ENCODE measurements around the gene CADM1.

CADM1 gene

DNA sequence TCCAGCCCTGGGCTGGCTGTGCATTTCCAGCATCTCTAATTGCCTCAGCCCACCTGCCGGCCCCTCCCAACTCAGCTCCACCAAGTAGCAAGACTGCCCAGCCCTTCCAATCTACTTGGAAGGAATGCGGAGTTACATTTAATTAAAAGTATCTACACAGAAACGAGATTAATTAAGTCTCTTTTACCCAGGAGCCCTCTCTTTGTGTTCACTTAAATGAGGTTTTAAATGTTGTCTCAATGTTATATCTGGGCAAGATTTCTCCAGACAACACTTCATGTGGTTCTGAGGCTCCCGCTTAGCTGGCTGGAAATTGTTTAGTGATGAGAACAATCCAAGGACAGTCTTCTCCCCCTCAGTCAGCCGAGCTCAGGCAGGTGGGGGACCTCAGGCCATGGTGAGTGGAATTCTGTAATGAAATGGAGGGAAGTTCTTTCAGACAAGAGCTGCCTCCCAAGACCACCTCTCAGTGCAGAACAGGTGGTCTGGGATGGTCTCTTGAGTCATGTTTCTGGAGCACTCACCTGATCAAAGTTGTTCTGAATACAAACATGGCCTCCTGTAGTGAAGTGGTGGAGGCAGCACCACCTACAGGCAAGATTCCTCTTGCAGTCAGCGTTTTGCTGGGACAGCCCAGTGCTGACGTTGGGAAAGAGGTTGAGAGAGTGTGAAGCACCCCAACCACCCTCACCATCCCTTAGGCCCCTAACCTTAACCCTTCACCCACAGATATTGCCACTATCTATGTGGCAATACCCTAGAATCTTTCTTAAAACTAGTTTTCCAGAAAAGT is 371.6 kb downstream of the CADM1 start:
- no peaks in the 10 kb centered on the region for H3K9me3 ChIP-seq (ENCODE audit: low read length)
- H3K4me3 ChIP-seq (ENCODE audit: low read length) = no peak overlapping the region
- no peaks in the 10 kb centered on the region for H3K36me3 ChIP-seq (ENCODE audit: insufficient read depth, low read length)
- peaks cover 11% of the 10 kb centered on the region for H3K4me1 ChIP-seq (ENCODE audit: insufficient read depth, low read length)
- no peak overlapping the region for H2AFZ ChIP-seq (ENCODE audit: low read depth, low read length)
- peaks cover 15% of the 10 kb centered on the region for H3K27me3 ChIP-seq (ENCODE audit: insufficient read depth, low read length)

GRCh38 chr11:115129473-115130289 is 374.5 kb downstream of the CADM1 start:
- H3K27me3 ChIP-seq (ENCODE audit: insufficient read depth, low read length) = peaks cover 17% of the 10 kb centered on the region
- no peaks in the 10 kb centered on the region for H3K9me3 ChIP-seq (ENCODE audit: low read length)

DNA sequence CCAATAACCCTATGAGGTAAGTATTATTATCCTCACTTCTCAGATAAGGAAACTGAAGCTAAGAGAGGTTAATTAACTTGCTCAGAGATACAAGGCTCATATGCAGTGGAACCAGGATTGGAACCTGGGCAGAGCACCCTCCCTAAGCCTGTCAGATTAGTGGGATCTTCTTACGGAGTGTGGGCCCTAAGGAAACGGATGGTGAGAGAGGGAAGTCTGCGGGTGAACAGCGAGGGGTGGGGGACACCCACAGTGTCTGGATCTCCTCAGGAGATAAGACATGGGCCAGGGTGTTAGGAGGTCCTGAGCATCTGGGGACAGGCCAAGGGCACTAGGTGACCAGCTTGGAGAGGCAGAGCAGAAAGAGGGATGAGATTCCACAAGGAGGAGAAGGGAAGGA is 376.0 kb downstream of the CADM1 start:
- H3K27me3 ChIP-seq (ENCODE audit: insufficient read depth, low read length) = peaks cover 22% of the 10 kb centered on the region
- H2AFZ ChIP-seq (ENCODE audit: low read depth, low read length) = no peak overlapping the region
- no peaks in the 10 kb centered on the region for H3K36me3 ChIP-seq (ENCODE audit: insufficient read depth, low read length)
- H3K4me3 ChIP-seq (ENCODE audit: low read length) = no peak overlapping the region
- H3K4me1 ChIP-seq (ENCODE audit: insufficient read depth, low read length) = peaks cover 11% of the 10 kb centered on the region
- no peaks in the 10 kb centered on the region for H3K9me3 ChIP-seq (ENCODE audit: low read length)

More at GRCh38 chr11:115129473-115130289, 374.5 kb downstream of the CADM1 start:
- Histone ChIP-seq H3K4me3 (ENCODE audit: low read length) (no peak overlapping the region), H2AFZ (ENCODE audit: low read depth, low read length) (no peak overlapping the region), H3K36me3 (ENCODE audit: insufficient read depth, low read length) (no peaks in the 10 kb centered on the region), H3K4me1 (ENCODE audit: insufficient read depth, low read length) (peaks cover 11% of the 10 kb centered on the region)

DNA sequence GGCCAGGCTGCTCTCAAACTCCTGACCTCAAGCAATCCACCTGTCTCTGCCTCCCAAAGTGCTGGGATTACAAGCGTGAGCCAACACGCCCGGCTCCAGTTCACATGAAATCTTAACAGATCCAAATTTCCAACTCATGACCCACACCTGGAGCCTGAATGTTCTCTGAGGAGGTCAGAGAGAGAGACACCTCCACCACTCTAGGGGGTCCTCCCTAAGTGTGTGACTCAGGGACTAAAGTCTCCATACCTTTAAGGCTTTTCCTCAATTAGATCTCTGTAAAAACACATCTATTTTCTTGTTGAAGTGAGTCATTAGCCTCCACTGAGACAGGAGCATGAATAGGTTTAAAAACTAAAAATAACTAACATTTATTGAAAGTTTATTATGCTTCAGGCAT is 376.4 kb downstream of the CADM1 start:
- Histone ChIP-seq H3K4me1 (ENCODE audit: insufficient read depth, low read length) (peaks cover 11% of the 10 kb centered on the region), H3K36me3 (ENCODE audit: insufficient read depth, low read length) (no peaks in the 10 kb centered on the region), H3K4me3 (ENCODE audit: low read length) (no peak overlapping the region), H3K9me3 (ENCODE audit: low read length) (no peaks in the 10 kb centered on the region), H2AFZ (ENCODE audit: low read depth, low read length) (no peak overlapping the region), H3K27me3 (ENCODE audit: insufficient read depth, low read length) (peaks cover 22% of the 10 kb centered on the region)

GRCh38 chr11:115126515-115127208 is 377.6 kb downstream of the CADM1 start:
- Histone ChIP-seq H3K9me3 (ENCODE audit: low read length) (no peaks in the 10 kb centered on the region), H3K27me3 (ENCODE audit: insufficient read depth, low read length) (peaks cover 19% of the 10 kb centered on the region), H3K36me3 (ENCODE audit: insufficient read depth, low read length) (no peaks in the 10 kb centered on the region), H2AFZ (ENCODE audit: low read depth, low read length) (no peak overlapping the region), H3K4me1 (ENCODE audit: insufficient read depth, low read length) (peaks cover 11% of the 10 kb centered on the region), H3K4me3 (ENCODE audit: low read length) (no peak overlapping the region)

GRCh38 chr11:115126092-115126491 is 378.1 kb downstream of the CADM1 start:
- Histone ChIP-seq H3K4me1 (ENCODE audit: insufficient read depth, low read length) (peaks cover 11% of the 10 kb centered on the region), H3K27me3 (ENCODE audit: insufficient read depth, low read length) (peaks cover 17% of the 10 kb centered on the region), H2AFZ (ENCODE audit: low read depth, low read length) (no peak overlapping the region), H3K9me3 (ENCODE audit: low read length) (no peaks in the 10 kb centered on the region), H3K36me3 (ENCODE audit: insufficient read depth, low read length) (no peaks in the 10 kb centered on the region), H3K4me3 (ENCODE audit: low read length) (no peak overlapping the region)

DNA sequence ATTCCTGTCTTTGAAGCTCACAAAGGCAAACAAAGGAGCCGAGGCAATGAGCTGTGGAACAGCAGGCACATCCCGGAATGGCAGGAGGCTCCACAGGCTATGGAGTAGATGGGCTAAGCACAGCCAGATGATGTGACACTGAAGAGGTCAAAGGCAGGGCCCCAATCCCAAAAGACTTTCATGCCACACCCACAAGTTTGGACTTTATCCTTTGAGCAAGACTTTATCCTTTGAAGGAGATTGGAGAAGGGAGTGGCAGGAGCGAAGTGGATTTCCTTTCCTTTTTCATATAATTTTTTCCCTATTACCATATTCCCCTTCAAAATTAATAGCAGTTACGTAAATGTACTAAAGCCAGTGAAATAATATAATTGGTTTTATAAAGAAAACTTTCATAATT is 379.4 kb downstream of the CADM1 start:
- no peaks in the 10 kb centered on the region for H3K36me3 ChIP-seq (ENCODE audit: insufficient read depth, low read length)
- no peaks in the 10 kb centered on the region for H3K9me3 ChIP-seq (ENCODE audit: low read length)
- peaks cover 7% of the 10 kb centered on the region for H3K4me1 ChIP-seq (ENCODE audit: insufficient read depth, low read length)
- H3K4me3 ChIP-seq (ENCODE audit: low read length) = no peak overlapping the region
- H2AFZ ChIP-seq (ENCODE audit: low read depth, low read length) = no peak overlapping the region
- H3K27me3 ChIP-seq (ENCODE audit: insufficient read depth, low read length) = peaks cover 17% of the 10 kb centered on the region

DNA sequence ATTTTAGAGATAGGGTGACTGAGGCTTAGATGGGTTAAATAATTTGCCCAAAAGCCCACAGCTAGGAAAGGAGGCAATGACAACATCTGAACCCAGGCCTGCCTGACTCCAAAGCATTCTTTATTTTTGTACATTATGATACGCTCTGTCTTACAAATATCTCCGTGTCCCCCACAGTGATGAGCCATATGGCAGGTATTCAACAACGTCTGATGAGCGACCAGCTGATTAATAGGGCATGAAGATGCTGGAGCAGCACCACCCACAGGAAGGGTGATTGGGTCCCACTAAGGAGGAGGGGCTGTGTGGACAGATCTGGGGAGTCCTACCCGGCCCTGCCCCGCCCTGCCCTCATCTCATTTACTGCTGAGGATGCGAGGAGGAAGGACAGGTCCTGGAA is 380.6 kb downstream of the CADM1 start:
- Histone ChIP-seq H3K4me3 (ENCODE audit: low read length) (no peak overlapping the region), H3K4me1 (ENCODE audit: insufficient read depth, low read length) (peaks cover 5% of the 10 kb centered on the region), H2AFZ (ENCODE audit: low read depth, low read length) (no peak overlapping the region), H3K27me3 (ENCODE audit: insufficient read depth, low read length) (peaks cover 17% of the 10 kb centered on the region), H3K9me3 (ENCODE audit: low read length) (no peaks in the 10 kb centered on the region), H3K36me3 (ENCODE audit: insufficient read depth, low read length) (no peaks in the 10 kb centered on the region)

DNA sequence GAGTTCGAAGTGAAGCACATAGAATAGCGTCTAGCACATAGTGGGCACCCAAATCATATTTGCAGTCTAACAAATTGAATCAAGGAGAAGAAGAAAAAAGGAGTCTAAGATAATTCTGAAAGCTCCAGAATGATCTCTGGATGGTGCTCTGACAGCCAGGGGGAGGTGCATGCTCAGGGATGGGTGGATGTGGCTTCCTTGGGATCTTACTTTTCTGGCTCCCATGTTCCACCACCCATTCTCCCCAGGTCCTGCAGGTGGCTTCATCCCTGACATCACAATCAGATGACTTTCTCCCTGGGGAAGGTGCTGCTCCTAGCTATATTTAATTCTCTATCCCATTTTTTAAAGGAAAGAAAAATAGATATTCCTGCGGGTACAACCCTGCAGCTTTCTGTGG is 381.9 kb downstream of the CADM1 start:
- Histone ChIP-seq H3K4me1 (ENCODE audit: insufficient read depth, low read length) (peaks cover 18% of the 10 kb centered on the region), H3K4me3 (ENCODE audit: low read length) (no peak overlapping the region), H2AFZ (ENCODE audit: low read depth, low read length) (no peak overlapping the region), H3K27me3 (ENCODE audit: insufficient read depth, low read length) (peaks cover 17% of the 10 kb centered on the region), H3K9me3 (ENCODE audit: low read length) (no peaks in the 10 kb centered on the region), H3K36me3 (ENCODE audit: insufficient read depth, low read length) (no peaks in the 10 kb centered on the region)

All from neuron (in vitro differentiated cells).